Heart left ventricle (tissue), 16 donors: ENCODE results near the gene MAST1. TPM values are rescaled to one million over a fixed set of nuclear protein-coding genes. Genes with fewer than 3 reads are reported as not detected.
A peak's percentile ranks its signal among the peaks of the same experiment; 100 is the strongest.

Experiments
- ATAC-seq, 4 donors: fragments of 200-7000 bp; cut with Tn5 transposase; one replicate each; pipeline ENCODE4 v1.9.1; 2020 to 2022; ENCODE audit warnings: moderate library complexity in 4 of 4, mild to moderate bottlenecking in 3 of 4, moderate number of reproducible peaks in 1 of 4
- DNase-seq, 5 donors: peaks; one replicate each; pipeline ENCODE4 v3.0.0-alpha.2; 2020
- H3K27ac ChIP-seq, 12 donors: fragments of 200-600 bp; sonication (generic) in 4 of 12; one replicate each; pipeline versions ENCODE4 v1.5.0 to v1.8.0; 2016 to 2022; ENCODE audit warnings: mild to moderate bottlenecking in 2 of 12
- H3K27me3 ChIP-seq, 9 donors: fragments of 200-600 bp; sonication (generic) in 2 of 9; one replicate each; pipeline versions ENCODE4 v1.5.1 to v1.8.0; 2016 to 2022; ENCODE audit warnings: mild to moderate bottlenecking in 3 of 9
- H3K36me3 ChIP-seq, 9 donors: fragments of 200-600 bp; sonication (generic) in 2 of 9; one replicate each; pipeline versions ENCODE4 v1.5.0 to v1.8.0; 2018 to 2022; ENCODE audit warnings: mild to moderate bottlenecking in 2 of 9
- H3K4me1 ChIP-seq, 12 donors: fragments of 200-600 bp; sonication (generic) in 4 of 12; one replicate each; pipeline versions ENCODE4 v1.5.0 to v1.8.0; 2016 to 2022; ENCODE audit warnings: mild to moderate bottlenecking in 3 of 12
- H3K4me3 ChIP-seq, 12 donors: fragments of 200-600 bp; sonication (generic) in 4 of 12; one replicate each; pipeline versions ENCODE4 v1.5.0 to v1.8.0; 2017 to 2022; ENCODE audit warnings: mild to moderate bottlenecking in 9 of 12, moderate library complexity in 4 of 12
- H3K9me3 ChIP-seq, 12 donors: fragments of 200-600 bp; sonication (generic) in 4 of 12; one replicate each; pipeline versions ENCODE4 v1.5.0 to v1.8.0; 2016 to 2022; ENCODE audit warnings: mild to moderate bottlenecking in 1 of 12
- CTCF ChIP-seq, 12 donors: fragments of 200-600 bp; sonication (generic) in 4 of 12; IDR thresholded peaks; one replicate each; pipeline versions ENCODE4 v1.5.0 to v1.8.0; 2018 to 2022; ENCODE audit warnings: antibody characterized with exemption in 12 of 12, mild to moderate bottlenecking in 5 of 12
- POLR2A ChIP-seq, 2 donors: fragments of 450-650 bp; IDR thresholded peaks; one replicate each; pipeline ENCODE4 v1.6.1; 2017; ENCODE audit warnings: antibody characterized with exemption in 2 of 2, mild to moderate bottlenecking in 2 of 2, moderate library complexity in 2 of 2
- WGBS, 4 donors: extraction: QIAGEN DNeasy Blood & Tissue Kit in 2 of 4; methylation state at CpG; one replicate each; pipeline versions ENCODE4 v1.1.5 to v1.1.7; 2013 to 2018; 5-methylcytosine and 5-hydroxymethylcytosine counted together
- intact Hi-C, 10 donors: fragments of 100-400 bp; cut with DNase I; formaldehyde crosslinking; loops; one replicate each; pipeline versions ENCODE4 v1.11.1 to v1.14.2; 2022
- long read RNA-seq, 3 donors: library from polyadenylated mRNA; unstranded; transcript quantifications; one replicate each; pipeline ENCODE4 v2.0.0, GENCODE V29; 2020 to 2021
- polyA plus RNA-seq, 2 donors: library from polyadenylated mRNA; stranded (reverse); fragments of 200-250 nt; gene quantifications; one replicate each; pipeline ENCODE4 v1.2.3, GENCODE V29; 2013
- total RNA-seq, 9 donors: library from RNA; depleted of rRNA in 2 of 9; stranded (reverse); fragments of >200 nt in 2 of 9; fragmentation: NEBNext Ultra II Directional in 3 of 9; extraction: Animal tissue kit (Norgen Biotek cat#: 25700) in 3 of 9; gene quantifications; one replicate each; pipeline versions ENCODE4 v1.1.0 to v1.2.4, GENCODE V29; 2016 to 2023
- donor health status: ischemic (EF 13 %, LVEDD 7.1; RV severe dilation, severe dysfunction).
- donor health status: healthy with polysubstance abuse.
- donor health status: DM: no; HTN: yes; CAD: no.
- donor health status: DM: no; HTN: no; CAD: no.
- donor health status: ischemic (EF 25% LVEDD 6.9; RV normal size, moderate dysfunction).
- donor health status: ischemic (EF 25% LVEDD 5.7; RV mildly dilated, moderate dysfunction).
- donor health status: healthy.
- donor health status: DM: yes; HTN: yes; CAD: no.
- donor health status: ischemic (EF 35%, LVEDD 5.7; RV mildly dilated, moderate dysfunction).
- donor health status: nonischemic (EF 11% LVEDD 7.7; RV severe dilation, severe dysfunction).
- donor health status: DM: yes; HTN: yes; CAD: no.
- donor health status: PGD.
- donor health status: ischemic (EF 29% LVEDD 5.4; RV normal size, mild dysfunction).
- donor health status: nonischemic (EF 23%, LVEDD 6.1; RV moderate dilation, normal function).

MAST1 gene
- 1 to 10 TPM in 2 of 9 donors, under 1 TPM in 4, not detected in 3; 0.27 to 1.7 (median 0.31) TPM for total RNA-seq
- polyA plus RNA-seq, result under 1 TPM; 0.15 to 0.37 TPM
- long read RNA-seq, donor 1, result 0 reads
- long read RNA-seq, donor 2, partial matches to known transcripts, result 0 of 2 reads
- long read RNA-seq, donor 2, other reads (novel, unspliced or antisense), result 1 of 2 reads
- long read RNA-seq, donor 3, partial matches to known transcripts, result 1 of 1 reads
- long read RNA-seq, donor 3, other reads (novel, unspliced or antisense), result 0 of 1 reads

- no peaks in the 10 kb centered on the region for H3K36me3 ChIP-seq
- no peak within 1 kb of the TSS for H3K27ac ChIP-seq
- TF ChIP-seq CTCF (IDR thresholded peaks at IDR 0.05) (peak in 9 of 12 donors; percentile 23 to 72 (median 48)), POLR2A (IDR thresholded peaks at IDR 0.05) (no peak)
- H3K27me3 ChIP-seq, result peaks cover 43 to 98% (median 94%) of the 10 kb centered on the region in 9 donors
- 1 to 3% (median 1%) methylated on average over 10 to 69 of the region's 69 CpGs for WGBS, 4 donors
- DNase-seq (no peak), ATAC-seq (peak in 3 of 4 donors; percentile 44 to 73 (median 68))
- H3K4me3 ChIP-seq, result peak within 1 kb of the TSS in 10 of 12 donors; percentile 8 to 43 (median 30)
- peaks cover 0 to 31% (median 11%) of the 10 kb centered on the region in 12 donors for H3K4me1 ChIP-seq
- intact Hi-C loops, result no loop called here
- H3K9me3 ChIP-seq, result no peaks in the 10 kb centered on the region
These were observed at the start of gene MAST1 for GRCh38 chr19:12838182-12838885. MAST1 (plus strand) TSS chr19:12838515; CDS start chr19:12838573, 58 bp downstream.

GRCh38 chr19:12788682-12789097, 49.6 kb upstream of the MAST1 start:
- peak; percentile 91 to 95 (median 92) for DNase-seq
- intact Hi-C loops, result loop anchor here in 1 of 10 donors (10.0 kb wide), 1 partner anchor 366 kb away; the partner anchor contains the start of genes IER2 and STX10
- H3K27ac ChIP-seq, result peak overlapping the region; percentile 95 to 100 (median 99)
- no peaks in the 10 kb centered on the region for H3K9me3 ChIP-seq
- TF ChIP-seq POLR2A (IDR thresholded peaks at IDR 0.05) (no peak), CTCF (IDR thresholded peaks at IDR 0.05) (peak in 3 of 12 donors; percentile 8 to 28 (median 25))
- peak overlapping the region in 10 of 12 donors; percentile 63 to 99 (median 88) for H3K4me3 ChIP-seq
- peak in 2 of 4 donors; percentile 1 to 2 for ATAC-seq
- 1 to 4% (median 3%) methylated on average over 12 of the region's 12 CpGs for WGBS, 4 donors
- H3K4me1 ChIP-seq, result peaks cover 4 to 70% (median 58%) of the 10 kb centered on the region in 12 donors
- no peaks in the 10 kb centered on the region for H3K27me3 ChIP-seq
- peaks cover 0 to 12% (median 0%) of the 10 kb centered on the region in 9 donors for H3K36me3 ChIP-seq

- TF ChIP-seq POLR2A (IDR thresholded peaks at IDR 0.05) (no peak), CTCF (IDR thresholded peaks at IDR 0.05) (no peak)
These were observed 49.0 kb upstream of the MAST1 start for GRCh38 chr19:12789098-12789903.

More at GRCh38 chr19:12789098-12789903, 49.0 kb upstream of the MAST1 start:
- H3K27ac ChIP-seq, result peak overlapping the region; percentile 95 to 100 (median 99)
- ATAC-seq (no peak), DNase-seq (no peak)
- no peaks in the 10 kb centered on the region for H3K27me3 ChIP-seq
- peaks cover 0 to 12% (median 0%) of the 10 kb centered on the region in 9 donors for H3K36me3 ChIP-seq
- peaks cover 2 to 70% (median 55%) of the 10 kb centered on the region in 12 donors for H3K4me1 ChIP-seq
- WGBS, 4 donors, result 2 to 10% (median 3%) methylated on average over 7 to 46 of the region's 46 CpGs
- peak overlapping the region; percentile 15 to 99 (median 84) for H3K4me3 ChIP-seq
- no peaks in the 10 kb centered on the region for H3K9me3 ChIP-seq
- intact Hi-C loops, result loop anchor here in 1 of 10 donors (10.0 kb wide), 1 partner anchor 366 kb away; the partner anchor contains the start of genes IER2 and STX10
